Suprapubic skin (tissue), 4 donors: ENCODE measurements around the gene ZNF277. TPM values are rescaled to one million over a fixed set of nuclear protein-coding genes. Genes with fewer than 3 reads are reported as not detected.

Experiments used
- DNase-seq, 2 donors: peaks; one replicate each; pipeline ENCODE4 v3.0.0-alpha.2; 2019; ENCODE audit warnings: low spot score in 2 of 2
- H3K27ac ChIP-seq: fragments of 200-600 bp; sonication (generic); one replicate; pipeline ENCODE4 v1.5.1; 2019
- H3K27me3 ChIP-seq: fragments of 200-600 bp; sonication (generic); one replicate; pipeline ENCODE4 v1.5.1; 2019
- H3K36me3 ChIP-seq: fragments of 200-600 bp; sonication (generic); one replicate; pipeline ENCODE4 v1.5.1; 2019
- H3K4me1 ChIP-seq: fragments of 200-600 bp; sonication (generic); one replicate; pipeline ENCODE4 v1.5.1; 2019
- H3K4me3 ChIP-seq: fragments of 200-600 bp; sonication (generic); one replicate; pipeline ENCODE4 v1.5.1; 2019; ENCODE audit warnings: mild to moderate bottlenecking
- H3K9me3 ChIP-seq: fragments of 200-600 bp; sonication (generic); one replicate; pipeline ENCODE4 v1.5.1; 2019
- EP300 ChIP-seq: sonication (generic); formaldehyde crosslinking; IDR thresholded peaks from one replicate; pipeline ENCODE4 v1.6.1; 2017; ENCODE audit warnings: antibody characterized with exemption
- POLR2A ChIP-seq, 2 donors: fragments of 450-650 bp; IDR thresholded peaks; one replicate each; pipeline ENCODE4 v1.6.1; 2017; ENCODE audit warnings: antibody characterized with exemption in 2 of 2, mild to moderate bottlenecking in 2 of 2, moderate library complexity in 2 of 2
- POLR2AphosphoS5 ChIP-seq, 3 donors: sonication (generic); formaldehyde crosslinking; IDR thresholded peaks; one replicate each; pipeline ENCODE4 v1.6.1; 2017; ENCODE audit warnings: antibody characterized with exemption in 3 of 3
- WGBS: methylation state at CpG from one replicate; pipeline ENCODE4 v1.1.5; 2018; 5-methylcytosine and 5-hydroxymethylcytosine counted together
- total RNA-seq, 4 donors: library from RNA; depleted of rRNA; stranded (reverse); fragments of >200 nt; gene quantifications; one replicate each; pipeline ENCODE4 v1.1.0, GENCODE V29; 2016
- TF ChIP-seq, protein P1 (sequence below), 2 donors: fragments of 200-600 bp in 1 of 2; fragments of 450-650 bp in 1 of 2; sonication (generic) in 1 of 2; IDR thresholded peaks; one replicate each; pipeline ENCODE4 v1.5.1; 2016 to 2019; ENCODE audit warnings: antibody characterized with exemption in 2 of 2, mild to moderate bottlenecking in 1 of 2, moderate library complexity in 1 of 2

Gene ZNF277
- total RNA-seq, 4 donors from 2014 or later = 16.5 to 31.9 (median 25.5) TPM

DNA sequence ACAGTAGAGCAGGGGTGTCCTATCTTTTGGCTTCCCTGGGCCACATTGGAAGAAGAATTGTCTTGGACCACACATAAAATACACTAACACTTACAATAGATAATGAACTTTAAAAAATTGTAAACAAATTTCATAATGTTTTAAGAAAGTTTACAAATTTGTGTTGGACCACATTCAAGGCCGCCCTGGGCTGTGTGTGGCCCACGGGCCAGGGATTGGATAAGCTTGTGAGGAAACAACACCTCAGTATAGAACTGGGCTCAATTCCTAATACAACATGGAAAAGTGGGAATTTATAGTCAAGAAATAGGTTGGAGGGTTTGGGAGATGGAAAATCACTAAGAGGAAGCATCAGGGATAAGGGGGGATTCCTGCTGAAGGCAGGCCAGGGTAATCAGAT lies 17.7 kb downstream of the ZNF277 start:
- DNase-seq = no peak
- Histone ChIP-seq H3K36me3 (no peaks in the 10 kb centered on the region), H3K9me3 (no peaks in the 10 kb centered on the region), H3K27me3 (no peaks in the 10 kb centered on the region), H3K4me3 (no peak overlapping the region), H3K4me1 (peaks cover 5% of the 10 kb centered on the region), H3K27ac (no peak overlapping the region)
- WGBS = 89% methylated on average over 2 of the region's 2 CpGs
- TF ChIP-seq, protein P1, sequence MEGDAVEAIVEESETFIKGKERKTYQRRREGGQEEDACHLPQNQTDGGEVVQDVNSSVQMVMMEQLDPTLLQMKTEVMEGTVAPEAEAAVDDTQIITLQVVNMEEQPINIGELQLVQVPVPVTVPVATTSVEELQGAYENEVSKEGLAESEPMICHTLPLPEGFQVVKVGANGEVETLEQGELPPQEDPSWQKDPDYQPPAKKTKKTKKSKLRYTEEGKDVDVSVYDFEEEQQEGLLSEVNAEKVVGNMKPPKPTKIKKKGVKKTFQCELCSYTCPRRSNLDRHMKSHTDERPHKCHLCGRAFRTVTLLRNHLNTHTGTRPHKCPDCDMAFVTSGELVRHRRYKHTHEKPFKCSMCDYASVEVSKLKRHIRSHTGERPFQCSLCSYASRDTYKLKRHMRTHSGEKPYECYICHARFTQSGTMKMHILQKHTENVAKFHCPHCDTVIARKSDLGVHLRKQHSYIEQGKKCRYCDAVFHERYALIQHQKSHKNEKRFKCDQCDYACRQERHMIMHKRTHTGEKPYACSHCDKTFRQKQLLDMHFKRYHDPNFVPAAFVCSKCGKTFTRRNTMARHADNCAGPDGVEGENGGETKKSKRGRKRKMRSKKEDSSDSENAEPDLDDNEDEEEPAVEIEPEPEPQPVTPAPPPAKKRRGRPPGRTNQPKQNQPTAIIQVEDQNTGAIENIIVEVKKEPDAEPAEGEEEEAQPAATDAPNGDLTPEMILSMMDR (IDR thresholded peaks at IDR 0.05) = no peak
- TF ChIP-seq POLR2AphosphoS5 (IDR thresholded peaks at IDR 0.05) = no peak
- no peak for TF ChIP-seq POLR2A (IDR thresholded peaks at IDR 0.05)
- no peak for TF ChIP-seq EP300

DNA sequence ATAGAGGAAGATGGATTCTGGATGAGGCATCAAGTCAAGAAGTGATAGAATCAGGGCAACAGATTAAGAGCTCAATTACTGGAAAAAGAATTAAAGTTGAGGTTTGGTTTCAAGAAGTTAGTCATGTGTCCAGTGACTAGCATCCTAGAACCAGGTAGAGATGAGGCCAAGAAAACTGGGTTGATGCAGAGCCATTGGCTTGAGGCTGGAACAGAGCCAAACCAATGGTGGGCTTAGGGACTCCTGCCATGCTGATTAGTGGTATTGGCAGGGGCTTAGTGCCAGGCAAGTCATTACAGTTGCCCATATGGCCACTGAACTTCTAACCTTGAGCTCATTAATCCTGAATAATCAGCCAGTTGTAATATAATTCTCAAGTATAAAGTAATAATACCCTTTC lies 18.5 kb downstream of the ZNF277 start:
- no peak for TF ChIP-seq POLR2A (IDR thresholded peaks at IDR 0.05)
- TF ChIP-seq, protein P1 (IDR thresholded peaks at IDR 0.05) = no peak
- TF ChIP-seq POLR2AphosphoS5 (IDR thresholded peaks at IDR 0.05) = no peak
- TF ChIP-seq EP300 = no peak
- no peaks in the 10 kb centered on the region for H3K36me3 ChIP-seq
- peaks cover 5% of the 10 kb centered on the region for H3K4me1 ChIP-seq
- H3K27me3 ChIP-seq = no peaks in the 10 kb centered on the region
- H3K27ac ChIP-seq = no peak overlapping the region
- DNase-seq = no peak
- H3K9me3 ChIP-seq = no peaks in the 10 kb centered on the region
- no peak overlapping the region for H3K4me3 ChIP-seq

DNA sequence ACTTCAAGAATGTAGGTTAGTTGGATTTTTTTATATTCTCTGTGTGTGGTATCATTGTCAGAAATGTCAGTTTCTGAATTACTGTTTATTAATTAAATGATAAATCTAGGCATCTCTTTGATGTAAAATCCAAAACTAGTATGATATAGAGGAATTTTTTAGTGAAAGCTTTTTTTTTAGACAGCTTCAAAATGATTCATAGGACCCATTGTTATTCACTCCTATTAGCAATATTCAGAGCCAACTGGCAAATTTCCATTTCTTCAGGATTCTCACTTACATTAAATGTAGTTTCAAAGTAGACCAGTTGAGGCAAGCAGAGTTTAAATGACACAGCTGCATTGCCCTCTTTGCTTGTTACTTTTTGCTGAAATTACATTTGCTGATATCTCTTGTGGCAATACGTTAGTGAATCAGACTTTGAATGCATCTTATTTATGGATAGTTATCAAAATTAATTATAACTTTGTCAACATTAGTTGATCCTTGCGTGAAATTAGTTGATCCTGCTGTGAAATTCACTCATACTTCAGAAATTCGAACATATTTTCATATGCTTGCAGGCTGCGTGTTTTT lies 20.3 kb downstream of the ZNF277 start:
- H3K4me1 ChIP-seq = peaks cover 5% of the 10 kb centered on the region
- H3K27ac ChIP-seq = no peak overlapping the region
- no peak overlapping the region for H3K4me3 ChIP-seq
- no peaks in the 10 kb centered on the region for H3K9me3 ChIP-seq
- H3K27me3 ChIP-seq = no peaks in the 10 kb centered on the region
- 72% methylated on average over 4 of the region's 4 CpGs for WGBS
- no peaks in the 10 kb centered on the region for H3K36me3 ChIP-seq
- TF ChIP-seq POLR2AphosphoS5 (IDR thresholded peaks at IDR 0.05) (no peak), EP300 (no peak), POLR2A (IDR thresholded peaks at IDR 0.05) (no peak)
- TF ChIP-seq, protein P1 (IDR thresholded peaks at IDR 0.05) = no peak
- DNase-seq = no peak

DNA sequence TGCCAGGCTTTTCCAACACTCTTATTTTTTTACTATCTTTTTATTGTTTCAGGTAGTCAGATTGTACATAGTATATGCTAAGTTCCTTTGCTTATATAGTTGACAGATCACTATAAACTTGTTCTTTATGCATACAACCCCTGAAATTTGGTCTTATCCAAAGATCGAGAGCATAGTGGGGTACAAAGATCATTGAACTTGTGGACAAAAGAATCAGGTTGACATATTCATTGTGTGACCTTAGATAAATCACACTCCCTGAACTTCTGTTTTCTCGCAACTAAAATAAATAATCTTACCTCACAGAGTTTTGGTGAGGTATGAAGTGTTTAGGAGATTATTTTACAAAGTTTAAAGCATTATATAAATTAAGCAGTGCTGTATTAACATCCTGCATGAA lies 22.1 kb downstream of the ZNF277 start:
- Histone ChIP-seq H3K9me3 (no peaks in the 10 kb centered on the region), H3K27me3 (no peaks in the 10 kb centered on the region), H3K4me1 (peaks cover 8% of the 10 kb centered on the region), H3K4me3 (no peak overlapping the region), H3K27ac (no peak overlapping the region), H3K36me3 (no peaks in the 10 kb centered on the region)
- TF ChIP-seq POLR2AphosphoS5 (IDR thresholded peaks at IDR 0.05) (no peak), POLR2A (IDR thresholded peaks at IDR 0.05) (no peak), EP300 (no peak)
- TF ChIP-seq, protein P1 (IDR thresholded peaks at IDR 0.05) = no peak
- no peak for DNase-seq
- WGBS = 100% methylated on average over 2 of the region's 2 CpGs

DNA sequence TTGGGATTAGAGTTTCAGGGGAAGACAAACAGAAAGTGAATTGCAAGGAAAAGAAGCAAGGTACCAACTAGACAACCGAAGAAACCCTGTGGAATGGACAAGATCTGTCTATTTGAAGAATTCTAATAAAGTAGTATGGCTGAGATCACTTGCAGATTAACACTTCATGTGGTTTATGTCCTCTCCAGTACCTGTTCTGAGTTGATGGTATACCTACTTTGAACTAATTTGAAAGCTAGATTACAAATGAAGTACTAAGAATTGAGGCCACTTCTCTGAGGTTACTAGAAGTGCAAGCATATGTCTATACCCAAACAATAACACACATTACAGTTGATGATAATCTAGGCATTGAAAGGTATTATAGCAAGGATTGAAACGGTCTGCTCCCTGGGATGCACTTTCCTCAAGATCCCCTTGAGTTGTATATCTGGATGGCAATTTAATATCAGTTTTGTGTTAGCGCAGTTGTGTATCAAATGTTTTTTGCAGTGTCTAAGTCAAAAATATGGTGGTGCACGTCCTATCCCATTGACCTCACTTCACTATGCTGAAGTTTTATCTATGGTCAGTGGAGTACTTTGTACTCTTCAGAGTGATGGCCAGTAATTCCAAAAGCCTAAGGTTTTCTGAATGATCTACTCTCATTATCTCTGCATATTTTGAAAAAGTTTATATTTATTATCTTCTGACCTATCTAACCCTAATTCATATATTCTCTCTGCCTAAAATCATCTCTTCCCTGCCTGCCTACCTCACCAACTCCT lies 25.9 kb downstream of the ZNF277 start:
- Histone ChIP-seq H3K36me3 (no peaks in the 10 kb centered on the region), H3K9me3 (no peaks in the 10 kb centered on the region), H3K27me3 (no peaks in the 10 kb centered on the region), H3K27ac (no peak overlapping the region), H3K4me1 (peaks cover 3% of the 10 kb centered on the region), H3K4me3 (no peak overlapping the region)
- no peak for TF ChIP-seq POLR2A (IDR thresholded peaks at IDR 0.05)
- TF ChIP-seq, protein P1 (IDR thresholded peaks at IDR 0.05) = no peak
- no peak for TF ChIP-seq POLR2AphosphoS5 (IDR thresholded peaks at IDR 0.05)
- no peak for TF ChIP-seq EP300
- WGBS = 81% methylated on average over 4 of the region's 4 CpGs
- no peak for DNase-seq
